Hippocampal formation (tissue), 2 donors: ENCODE results near the gene RBFOX2.
"Not testable (repeated sequence)": the region's sequence is repeated elsewhere in the genome, so short reads cannot be mapped to it uniquely, and the experiment has no call there.

Experiments used
- DNase-seq, 2 donors: peaks; one replicate each; lab custom pipeline; 2025; lab: John Stamatoyannopoulos, UW

RBFOX2 gene

DNA sequence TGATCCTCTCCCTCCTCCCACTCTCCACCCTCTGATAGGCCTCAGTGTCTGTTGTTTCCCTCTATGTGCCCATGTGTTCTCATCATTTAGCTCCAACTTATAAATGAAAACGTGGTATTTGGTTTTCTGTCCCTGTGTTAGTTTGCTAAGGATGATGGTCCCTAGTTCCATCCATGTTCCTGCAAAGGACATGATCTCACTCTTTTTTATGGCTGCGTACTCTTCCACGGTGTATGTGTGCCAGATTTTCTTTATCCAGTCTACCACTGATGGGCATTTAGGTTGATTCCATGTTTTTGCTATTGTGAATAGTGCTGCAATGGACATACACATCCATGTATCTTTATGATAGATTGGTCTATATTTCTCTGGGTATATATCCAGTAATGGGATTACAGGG, 15.9 kb upstream of the RBFOX2 start:
- not testable (repeated sequence) for DNase-seq

GRCh38 chr22:36042240-36042639, 13.6 kb upstream of the RBFOX2 start:
- no peak for DNase-seq

DNA sequence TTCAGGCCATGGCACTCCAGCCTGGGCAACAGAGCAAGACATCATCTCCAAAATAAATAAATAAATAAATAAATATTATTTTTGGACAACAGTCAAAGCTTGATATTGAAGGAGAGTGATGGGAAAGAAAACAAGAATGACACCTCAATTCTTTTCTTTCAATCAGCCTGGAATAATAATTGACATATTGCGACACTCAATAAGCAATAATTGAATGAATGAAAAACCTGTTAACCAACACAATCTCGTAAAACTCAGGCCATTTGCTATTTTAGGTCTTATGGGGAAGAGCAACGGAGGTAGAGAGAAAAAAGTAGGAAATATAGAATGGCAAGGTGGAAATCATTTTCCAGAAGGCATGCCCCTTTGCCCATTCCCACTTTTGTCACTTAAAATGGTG, 10.5 kb upstream of the RBFOX2 start:
- no peak for DNase-seq

GRCh38 chr22:36037102-36037758, 8.6 kb upstream of the RBFOX2 start:
- no peak for DNase-seq

GRCh38 chr22:36036167-36036624, 7.6 kb upstream of the RBFOX2 start:
- DNase-seq: no peak

- no peak for DNase-seq
These were observed 4.0 kb upstream of the RBFOX2 start for GRCh38 chr22:36032611-36033010.

GRCh38 chr22:36029406-36029755, 757 bp upstream of the RBFOX2 start:
- no peak for DNase-seq

DNA sequence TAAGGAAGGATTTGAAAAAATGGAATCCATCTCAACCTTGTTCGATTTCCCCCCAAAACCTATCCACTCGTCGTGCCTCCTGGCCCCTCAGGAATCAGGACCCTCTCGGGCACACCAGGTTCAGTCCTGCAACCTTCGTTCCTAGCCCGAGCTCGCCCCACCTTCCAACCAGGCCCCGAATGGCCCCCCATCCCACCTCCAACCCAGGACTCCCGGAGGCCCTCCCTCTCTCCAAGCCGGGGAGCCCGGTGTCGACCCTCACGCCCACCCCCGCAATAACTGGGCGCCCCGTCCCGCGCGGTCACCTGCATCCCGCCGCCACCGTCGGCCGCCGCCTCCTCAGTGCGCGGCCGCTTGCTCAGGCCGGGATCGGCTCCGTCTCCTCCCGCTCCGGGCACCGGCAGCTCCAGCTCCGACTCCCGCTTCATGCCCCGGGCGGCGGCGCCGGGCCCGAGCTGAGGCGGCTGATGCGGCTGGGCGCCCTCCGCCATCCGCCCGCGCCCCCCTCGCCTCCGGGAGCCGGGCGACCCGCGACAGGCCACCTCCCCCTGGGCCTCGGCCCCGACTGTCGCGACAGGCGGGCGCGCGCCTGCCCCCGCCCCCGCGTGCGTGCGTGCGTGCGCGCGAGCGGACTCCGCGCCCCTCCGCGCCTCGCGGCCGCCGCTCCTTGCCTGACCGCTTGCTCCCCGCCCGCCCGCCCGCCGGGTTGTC, 534 bp downstream of the RBFOX2 start:
- peak; percentile 71 to 77 for DNase-seq

- peak in 1 of 2 donors; percentile 22 for DNase-seq
These were observed 1.1 kb downstream of the RBFOX2 start for GRCh38 chr22:36027579-36027934.

DNA sequence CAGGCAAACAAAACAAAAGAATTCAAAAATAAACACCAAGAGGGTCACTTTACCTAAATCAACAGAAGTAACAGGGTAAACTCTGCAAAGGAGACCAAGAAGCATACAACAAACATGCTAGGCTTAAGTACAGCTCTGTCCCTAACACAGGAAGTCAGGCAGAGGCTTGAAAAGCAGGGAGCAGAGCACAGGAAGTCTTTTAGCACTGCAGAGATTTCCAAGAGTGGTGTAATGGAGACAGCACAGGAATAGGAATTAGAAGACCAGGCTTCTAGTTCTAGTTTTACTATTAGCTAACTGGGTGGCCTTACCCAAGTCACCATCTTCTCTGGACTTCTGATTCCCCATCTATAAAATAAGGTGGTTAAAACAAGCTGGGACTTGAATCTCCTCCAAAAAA, 1.9 kb downstream of the RBFOX2 start:
- no peak for DNase-seq

DNA sequence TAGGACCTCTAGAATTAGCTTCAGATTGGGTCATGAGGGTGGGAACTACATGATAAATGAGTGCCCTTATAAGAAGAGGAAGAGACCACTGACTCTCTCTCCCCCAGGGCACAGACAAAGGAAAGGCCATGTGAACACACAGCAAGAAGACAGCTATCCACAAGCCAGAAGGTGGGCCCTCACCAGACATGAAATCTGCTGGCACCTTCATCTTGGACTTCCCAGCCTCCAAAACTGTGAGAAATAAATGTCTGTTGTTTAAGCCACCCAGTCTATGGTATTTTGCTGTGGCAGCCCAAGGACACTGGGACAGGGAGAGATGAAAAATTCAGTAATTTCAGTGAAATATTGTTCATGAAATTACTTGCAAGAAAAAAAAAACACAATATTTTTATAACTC, 5.9 kb downstream of the RBFOX2 start:
- no peak for DNase-seq

DNA sequence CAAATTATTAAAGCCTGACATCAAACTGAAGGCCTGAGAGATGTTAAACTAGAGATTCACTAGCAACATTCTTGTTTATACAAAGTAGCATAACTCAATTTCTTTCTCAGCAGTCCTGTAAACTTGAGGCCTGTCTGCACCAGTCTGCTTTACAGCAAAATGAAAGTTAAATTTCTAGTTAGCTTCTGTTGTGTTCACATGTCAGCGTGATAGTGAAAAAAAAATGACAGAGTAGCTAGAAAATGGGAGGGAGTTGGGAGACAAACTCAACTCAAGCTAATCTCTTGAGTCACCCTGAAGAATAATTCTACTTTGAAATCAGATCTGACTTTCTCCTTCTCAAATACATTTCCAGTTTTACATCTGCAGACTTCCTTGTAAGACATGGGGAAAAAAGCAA, 6.5 kb downstream of the RBFOX2 start:
- DNase-seq: no peak

GRCh38 chr22:36021606-36022153, 6.9 kb downstream of the RBFOX2 start:
- DNase-seq: no peak

GRCh38 chr22:36020865-36021264, 7.8 kb downstream of the RBFOX2 start:
- not testable (repeated sequence) for DNase-seq

- no peak for DNase-seq
These were observed 11.0 kb downstream of the RBFOX2 start for GRCh38 chr22:36017651-36018091.

GRCh38 chr22:36016684-36017083, 11.9 kb downstream of the RBFOX2 start:
- no peak for DNase-seq

DNA sequence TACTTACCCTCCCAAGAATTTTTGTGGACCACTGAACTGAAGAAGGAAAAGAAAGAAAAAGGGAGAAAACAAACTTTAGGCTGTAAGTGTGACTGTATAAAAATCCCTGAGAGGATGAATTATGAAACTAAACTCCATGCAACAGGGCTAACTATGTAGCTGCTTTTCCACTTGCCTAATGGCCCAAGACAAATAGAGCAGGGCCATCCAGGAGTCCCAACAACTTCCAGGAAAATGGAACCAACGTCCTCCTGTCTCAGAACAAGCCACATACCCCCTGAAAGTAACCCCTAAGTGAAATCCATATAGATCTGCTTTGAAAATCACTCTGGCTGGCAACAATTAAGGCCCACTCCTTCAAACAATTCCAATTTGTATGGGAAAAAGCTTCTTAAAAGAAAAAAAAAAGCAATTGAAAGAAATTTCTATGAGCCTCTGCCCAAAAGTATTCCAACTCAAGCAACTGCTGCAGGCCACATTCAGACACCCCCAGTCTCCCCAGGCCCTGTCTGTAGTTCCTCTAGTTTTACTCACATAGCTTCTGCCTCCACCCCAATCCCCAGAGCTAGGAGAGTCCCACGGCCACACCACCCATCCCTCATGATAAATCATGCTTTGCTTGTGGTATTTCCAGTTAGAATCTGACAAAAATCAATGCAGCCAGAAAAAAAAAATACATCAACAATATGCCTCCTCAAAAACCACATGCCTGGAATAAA, 12.7 kb downstream of the RBFOX2 start:
- DNase-seq: no peak

- DNase-seq: no peak
These were observed 13.3 kb downstream of the RBFOX2 start for GRCh38 chr22:36015155-36015810.

- no peak for DNase-seq
These were observed 14.0 kb downstream of the RBFOX2 start for GRCh38 chr22:36014546-36015074.

DNA sequence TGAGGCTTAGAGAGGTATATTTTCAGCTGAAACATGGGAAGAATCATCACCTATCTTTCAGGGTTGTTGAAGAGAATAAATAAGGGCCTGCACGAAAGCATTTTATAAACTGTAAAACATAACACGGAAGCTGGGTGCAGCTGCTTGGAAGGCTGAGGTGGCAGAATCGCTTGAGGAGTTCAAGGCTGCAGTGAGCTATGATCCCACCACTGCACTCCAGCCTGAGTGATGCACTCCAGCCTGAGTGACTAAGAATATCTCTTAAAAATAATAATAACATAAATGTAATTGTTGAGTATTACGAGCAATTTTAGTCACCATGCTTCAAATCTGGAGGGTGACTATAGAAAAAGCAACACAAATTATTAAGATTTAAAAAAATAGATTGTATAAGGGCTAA, 16.3 kb downstream of the RBFOX2 start:
- no peak for DNase-seq

- DNase-seq: no peak
These were observed 17.7 kb downstream of the RBFOX2 start for GRCh38 chr22:36010882-36011281.

DNA sequence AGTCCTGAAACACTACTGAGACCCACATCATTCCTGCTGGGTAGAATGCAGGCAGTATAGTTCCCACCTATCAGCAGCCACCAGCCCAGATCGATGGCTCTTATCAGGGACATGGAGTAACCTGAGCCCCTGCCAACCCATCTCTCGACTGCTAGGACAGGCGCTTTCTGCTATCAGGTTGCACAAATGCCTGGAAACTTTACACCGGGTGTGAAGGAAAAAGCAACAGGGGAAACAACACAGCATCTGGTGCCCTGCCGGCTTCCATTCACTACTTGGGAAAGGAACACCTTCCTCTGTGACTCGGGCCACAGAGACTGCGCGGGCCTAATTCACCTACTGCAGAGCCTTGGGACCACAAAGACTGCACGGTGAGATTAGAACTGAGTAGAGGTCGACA, 18.5 kb downstream of the RBFOX2 start:
- DNase-seq: no peak
